Lower leg skin (tissue), 3 donors: ENCODE data around the gene CRX.

ENCODE experiments used
- CTCF ChIP-seq, 3 donors: fragments of 450-650 bp; IDR thresholded peaks; one replicate each; pipeline ENCODE4 v1.5.1; 2016; ENCODE audit warnings: antibody characterized with exemption in 3 of 3, mild to moderate bottlenecking in 3 of 3, moderate library complexity in 2 of 3
- POLR2A ChIP-seq, 2 donors: fragments of 450-650 bp; IDR thresholded peaks; one replicate each; pipeline ENCODE4 v1.6.1; 2016 to 2017; ENCODE audit warnings: antibody characterized with exemption in 2 of 2, mild to moderate bottlenecking in 1 of 2, moderate library complexity in 1 of 2

- TF ChIP-seq POLR2A (IDR thresholded peaks at IDR 0.05) (no peak), CTCF (IDR thresholded peaks at IDR 0.05) (no peak)
These were observed 7.8 kb upstream of the CRX start for GRCh38 chr19:47813995-47814328.
